ENCODE results near the gene SCUBE1. TPM values are rescaled to one million over a fixed set of nuclear protein-coding genes. Genes with fewer than 3 reads are reported as not detected.

Gene SCUBE1
- total RNA-seq, 2 experiments from 2014 or later: 0.07 TPM; not detected in 1

GRCh38 chr22:43331698-43332097, 11.5 kb downstream of the SCUBE1 start:
- CTCF ChIA-PET: interaction anchor here (2.4 kb wide), 1 partner anchor 15 kb away, joined by 10 read pairs; no protein-coding TSS in a partner anchor
- ATAC-seq: no peak

DNA sequence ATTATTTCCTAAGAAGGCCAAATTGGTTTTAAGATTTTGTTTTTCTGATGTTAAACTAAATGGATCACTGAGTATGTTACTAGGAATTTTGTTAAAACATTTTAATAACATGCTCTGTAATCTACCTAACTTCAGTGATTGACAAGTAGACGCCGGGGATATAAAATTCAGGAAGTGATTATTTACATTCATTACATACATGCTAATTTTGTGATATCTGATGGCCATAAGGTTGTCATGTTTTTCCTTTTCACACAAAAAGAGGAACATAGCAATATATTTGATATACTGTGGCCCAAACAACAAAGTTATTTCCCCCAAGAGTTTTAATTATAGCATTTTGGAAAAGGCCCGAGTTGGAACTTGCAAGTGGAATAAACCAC, 12.1 kb downstream of the SCUBE1 start:
- CTCF ChIA-PET: interaction anchor here (1.4 to 2.4 kb wide), 2 partner anchors 15 to 16 kb away, joined by 6 to 10 read pairs; no protein-coding TSS in a partner anchor
- POLR2A ChIA-PET: no interaction called here
- no peaks in the 10 kb centered on the region for H3K36me3 Mint-ChIP-seq (ENCODE audit: low read depth)
- no peak overlapping the region for H3K4me3 Mint-ChIP-seq
- intact Hi-C loops (cut with micrococcal nuclease): no loop called here
- ATAC-seq: no peak
- H3K9me3 Mint-ChIP-seq: no peaks in the 10 kb centered on the region
- H3K27ac Mint-ChIP-seq: no peak overlapping the region
- TF ChIP-seq, protein P1, sequence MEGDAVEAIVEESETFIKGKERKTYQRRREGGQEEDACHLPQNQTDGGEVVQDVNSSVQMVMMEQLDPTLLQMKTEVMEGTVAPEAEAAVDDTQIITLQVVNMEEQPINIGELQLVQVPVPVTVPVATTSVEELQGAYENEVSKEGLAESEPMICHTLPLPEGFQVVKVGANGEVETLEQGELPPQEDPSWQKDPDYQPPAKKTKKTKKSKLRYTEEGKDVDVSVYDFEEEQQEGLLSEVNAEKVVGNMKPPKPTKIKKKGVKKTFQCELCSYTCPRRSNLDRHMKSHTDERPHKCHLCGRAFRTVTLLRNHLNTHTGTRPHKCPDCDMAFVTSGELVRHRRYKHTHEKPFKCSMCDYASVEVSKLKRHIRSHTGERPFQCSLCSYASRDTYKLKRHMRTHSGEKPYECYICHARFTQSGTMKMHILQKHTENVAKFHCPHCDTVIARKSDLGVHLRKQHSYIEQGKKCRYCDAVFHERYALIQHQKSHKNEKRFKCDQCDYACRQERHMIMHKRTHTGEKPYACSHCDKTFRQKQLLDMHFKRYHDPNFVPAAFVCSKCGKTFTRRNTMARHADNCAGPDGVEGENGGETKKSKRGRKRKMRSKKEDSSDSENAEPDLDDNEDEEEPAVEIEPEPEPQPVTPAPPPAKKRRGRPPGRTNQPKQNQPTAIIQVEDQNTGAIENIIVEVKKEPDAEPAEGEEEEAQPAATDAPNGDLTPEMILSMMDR (IDR thresholded peaks at IDR 0.05): no peak
- H3K4me1 Mint-ChIP-seq (ENCODE audit: low read depth): peaks cover 4% of the 10 kb centered on the region
- no peak for DNase-seq
- no peaks in the 10 kb centered on the region for H3K27me3 Mint-ChIP-seq

More at GRCh38 chr22:43331698-43332097, 11.5 kb downstream of the SCUBE1 start:
- Mint-ChIP-seq H3K9me3 (no peaks in the 10 kb centered on the region), H3K36me3 (ENCODE audit: low read depth) (no peaks in the 10 kb centered on the region), H3K4me1 (ENCODE audit: low read depth) (peaks cover 4% of the 10 kb centered on the region), H3K27me3 (no peaks in the 10 kb centered on the region), H3K27ac (no peak overlapping the region), H3K4me3 (no peak overlapping the region)
- intact Hi-C loops (cut with micrococcal nuclease): no loop called here
- POLR2A ChIA-PET: no interaction called here
- TF ChIP-seq, protein P1 (IDR thresholded peaks at IDR 0.05): no peak
- DNase-seq: no peak

DNA sequence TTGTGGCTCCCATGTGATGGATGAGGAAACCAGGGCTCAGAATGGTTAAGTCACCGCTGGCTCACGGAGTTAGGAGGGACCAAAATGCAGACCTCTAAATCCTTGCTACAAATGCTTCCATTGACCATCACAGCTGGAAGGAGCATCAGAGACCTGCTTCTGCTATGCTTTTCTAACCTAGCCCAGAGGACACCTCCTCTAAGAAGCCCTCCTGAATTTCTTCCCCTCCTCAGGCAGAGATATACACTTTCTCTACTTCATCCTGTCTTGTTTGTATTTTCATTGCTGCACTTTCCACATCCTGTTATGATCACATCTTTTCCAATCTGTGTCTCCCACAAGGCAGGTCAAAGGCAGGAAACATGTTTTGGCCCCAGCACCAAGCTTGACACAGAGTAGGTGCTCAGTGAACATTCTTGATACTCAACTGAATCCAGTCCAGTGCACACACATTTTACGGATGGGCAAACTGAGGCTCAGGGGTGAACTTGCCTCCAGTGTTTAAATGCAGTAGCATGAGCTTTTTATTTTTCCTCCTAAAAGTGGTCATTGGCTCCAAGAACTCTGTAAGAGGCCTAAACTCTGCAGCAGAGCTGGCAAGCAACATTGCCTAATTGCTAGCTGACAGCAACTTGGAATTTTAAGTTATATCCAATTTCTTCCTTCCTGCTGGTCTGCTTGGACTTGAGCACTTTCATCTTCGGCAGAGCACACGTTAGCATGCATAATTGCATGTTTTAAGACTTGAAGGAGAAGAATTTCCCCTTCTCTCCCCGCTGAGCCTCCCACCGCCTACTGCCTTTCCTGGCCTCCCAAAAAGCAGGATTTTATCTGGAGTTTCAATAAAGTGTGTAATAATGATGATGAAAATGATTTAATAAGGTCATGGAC, 12.7 kb downstream of the SCUBE1 start:
- intact Hi-C loops (cut with micrococcal nuclease): no loop called here
- Mint-ChIP-seq H3K9me3 (no peaks in the 10 kb centered on the region), H3K27ac (no peak overlapping the region), H3K27me3 (no peaks in the 10 kb centered on the region), H3K4me3 (no peak overlapping the region), H3K4me1 (ENCODE audit: low read depth) (peaks cover 4% of the 10 kb centered on the region), H3K36me3 (ENCODE audit: low read depth) (no peaks in the 10 kb centered on the region)
- POLR2A ChIA-PET: no interaction called here
- CTCF ChIA-PET: interaction anchor here (1.4 kb wide), 1 partner anchor 16 kb away, joined by 6 read pairs; no protein-coding TSS in a partner anchor
- TF ChIP-seq, protein P1 (IDR thresholded peaks at IDR 0.05): no peak
- DNase-seq (no peak), ATAC-seq (no peak)

DNA sequence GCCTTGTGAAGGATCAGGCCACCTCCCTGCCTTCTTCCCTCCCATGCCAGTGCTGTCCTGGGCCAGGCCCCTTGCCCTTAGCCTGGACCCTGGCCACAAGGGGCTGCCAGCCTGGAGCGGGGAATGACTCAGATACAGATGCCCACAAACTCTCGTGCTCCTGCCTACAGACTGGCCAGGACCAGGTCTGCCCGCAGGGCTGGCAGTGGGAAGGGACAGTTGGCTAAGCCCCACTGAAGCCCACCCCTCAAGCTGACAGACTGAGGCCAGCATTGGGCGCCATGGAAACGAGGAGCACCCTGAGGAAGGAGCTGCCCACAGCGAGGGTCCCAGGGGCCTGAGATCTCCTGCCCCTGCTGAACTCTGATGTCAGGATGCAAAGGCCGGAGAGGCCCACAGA, 14.1 kb downstream of the SCUBE1 start:
- H3K4me3 Mint-ChIP-seq: no peak overlapping the region
- H3K27me3 Mint-ChIP-seq: no peaks in the 10 kb centered on the region
- peaks cover 4% of the 10 kb centered on the region for H3K4me1 Mint-ChIP-seq (ENCODE audit: low read depth)
- H3K9me3 Mint-ChIP-seq: no peaks in the 10 kb centered on the region
- ChIA-PET POLR2A (no interaction called here), CTCF (interaction anchor here (1.5 to 1.7 kb wide), 2 partner anchors 11 to 17 kb away, joined by 3 to 7 read pairs; no protein-coding TSS in a partner anchor)
- H3K36me3 Mint-ChIP-seq (ENCODE audit: low read depth): no peaks in the 10 kb centered on the region
- intact Hi-C loops (cut with micrococcal nuclease): no loop called here
- TF ChIP-seq, protein P1 (IDR thresholded peaks at IDR 0.05): no peak
- no peak for DNase-seq
- H3K27ac Mint-ChIP-seq: no peak overlapping the region
- no peak for ATAC-seq

GRCh38 chr22:43327157-43327438, 16.1 kb downstream of the SCUBE1 start:
- POLR2A ChIA-PET: no interaction called here
- Mint-ChIP-seq H3K27ac (no peak overlapping the region), H3K27me3 (no peaks in the 10 kb centered on the region), H3K9me3 (no peaks in the 10 kb centered on the region), H3K4me3 (no peak overlapping the region), H3K4me1 (ENCODE audit: low read depth) (peaks cover 4% of the 10 kb centered on the region), H3K36me3 (ENCODE audit: low read depth) (no peaks in the 10 kb centered on the region)
- CTCF ChIA-PET: interaction anchor here (2.0 kb wide), 1 partner anchor 19 kb away, joined by 5 read pairs; no protein-coding TSS in a partner anchor
- TF ChIP-seq, protein P1 (IDR thresholded peaks at IDR 0.05): no peak
- intact Hi-C loops (cut with micrococcal nuclease): no loop called here
- ATAC-seq (no peak), DNase-seq (no peak)
